ENCODE results near the gene NAGLU. TPM values are rescaled to one million over a fixed set of nuclear protein-coding genes. Genes with fewer than 3 reads are reported as not detected.
"Not testable (repeated sequence)": the region's sequence is repeated elsewhere in the genome, so short reads cannot be mapped to it uniquely, and the experiment has no call there.

NAGLU gene
- total RNA-seq, 1 donor from 2014 or later = 31.9 TPM

DNA sequence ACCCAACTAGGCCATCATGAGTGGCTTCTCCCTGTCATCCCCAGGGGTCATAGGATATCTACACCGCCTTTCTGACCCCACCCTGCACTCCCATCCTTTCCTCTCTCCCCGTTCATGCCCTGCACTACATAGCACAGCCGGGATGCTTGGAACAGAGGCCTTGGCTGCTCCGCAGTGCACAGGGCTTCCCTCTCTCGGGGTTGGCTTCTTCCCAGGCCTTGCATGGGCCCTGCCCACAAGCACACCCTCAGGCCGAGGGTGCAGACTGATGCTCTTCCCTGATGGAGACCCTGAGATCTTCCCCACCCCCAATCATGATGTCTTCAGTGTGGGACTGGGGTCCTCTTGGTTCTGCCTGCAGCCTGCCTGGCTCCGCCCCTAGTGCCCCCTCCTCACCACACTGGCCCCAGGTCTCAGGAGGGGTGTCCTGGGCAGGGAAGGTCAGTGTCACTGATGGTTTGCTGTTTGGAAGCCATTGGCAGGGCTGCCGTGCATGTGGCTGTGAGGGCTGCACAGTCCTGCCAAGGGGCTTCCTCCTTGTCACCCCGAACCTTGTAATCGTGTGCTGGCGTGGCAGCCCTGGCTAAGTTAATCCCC is 14.3 kb upstream of the NAGLU start:
- DNase-seq = peak; percentile 18

GRCh38 chr17:42522263-42522790 is 13.7 kb upstream of the NAGLU start:
- no peak for DNase-seq

GRCh38 chr17:42522798-42523278 is 13.2 kb upstream of the NAGLU start:
- DNase-seq = no peak

- DNase-seq = no peak
These were observed 10.8 kb upstream of the NAGLU start for GRCh38 chr17:42525221-42525620.

DNA sequence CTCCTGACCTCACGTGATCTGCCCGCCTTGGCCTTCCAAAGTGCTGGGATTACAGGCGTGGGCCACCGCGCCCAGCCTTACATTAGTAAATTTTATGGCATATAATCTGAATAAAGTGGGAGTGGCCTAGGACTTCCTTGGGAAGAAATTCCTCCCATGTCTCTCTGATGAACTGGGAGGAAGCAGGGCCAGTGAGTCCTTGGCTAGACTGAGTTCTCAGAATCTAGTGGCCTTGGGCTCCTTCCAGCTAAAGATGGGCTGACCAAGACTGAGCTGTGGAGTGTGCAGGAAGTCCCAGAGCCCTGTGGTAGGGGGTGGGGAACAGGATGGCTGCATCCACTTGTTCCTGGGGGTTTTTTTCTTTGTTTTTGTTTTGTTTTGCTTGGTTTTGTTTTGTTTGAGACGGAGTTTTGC is 10.0 kb upstream of the NAGLU start:
- DNase-seq = no peak

DNA sequence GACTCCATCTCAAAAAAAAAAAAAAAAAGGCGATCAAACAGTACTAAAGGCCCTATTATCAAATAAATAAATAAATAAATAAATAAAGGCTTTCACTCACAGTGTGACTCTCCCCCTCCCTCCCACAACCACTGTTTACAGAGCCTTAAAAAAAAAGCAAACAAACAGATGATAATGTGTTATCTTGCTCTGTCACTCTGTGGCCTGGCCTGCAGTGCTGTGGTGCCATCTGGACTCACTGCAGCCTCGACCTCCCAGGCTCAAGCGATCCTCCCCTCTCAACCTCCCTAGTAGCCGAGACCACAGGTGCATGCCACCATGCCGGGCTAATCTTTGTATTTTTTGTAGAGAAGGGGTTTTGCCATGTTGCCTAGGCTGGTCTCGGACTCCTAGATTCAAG is 8.1 kb upstream of the NAGLU start:
- DNase-seq = no peak

- DNase-seq = no peak
These were observed 7.0 kb upstream of the NAGLU start for GRCh38 chr17:42529061-42529460.

DNA sequence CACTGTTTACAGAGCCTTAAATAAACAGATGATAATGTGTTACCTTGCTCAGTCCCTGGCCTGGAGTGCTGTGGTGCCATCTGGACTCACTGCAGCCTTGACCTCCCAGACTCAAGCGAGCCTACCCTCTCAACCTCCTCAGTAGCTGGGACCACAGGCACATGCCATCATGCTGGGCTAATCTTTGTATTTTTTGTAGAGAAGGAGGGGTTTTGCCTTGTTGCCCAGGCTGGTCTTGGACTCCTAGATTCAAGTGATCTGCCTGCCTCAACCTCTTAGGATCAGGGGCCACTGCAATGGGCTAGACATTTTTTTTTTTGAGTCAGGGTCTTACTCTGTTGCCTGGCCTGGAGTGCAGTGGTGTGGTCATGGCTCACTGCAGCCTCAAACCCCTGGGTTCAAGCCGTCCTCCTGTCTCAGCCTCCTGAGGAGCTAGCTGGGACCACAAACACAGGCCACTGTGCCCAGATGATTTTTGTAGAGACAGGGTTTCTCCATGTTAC is 5.0 kb upstream of the NAGLU start:
- no peak for DNase-seq

DNA sequence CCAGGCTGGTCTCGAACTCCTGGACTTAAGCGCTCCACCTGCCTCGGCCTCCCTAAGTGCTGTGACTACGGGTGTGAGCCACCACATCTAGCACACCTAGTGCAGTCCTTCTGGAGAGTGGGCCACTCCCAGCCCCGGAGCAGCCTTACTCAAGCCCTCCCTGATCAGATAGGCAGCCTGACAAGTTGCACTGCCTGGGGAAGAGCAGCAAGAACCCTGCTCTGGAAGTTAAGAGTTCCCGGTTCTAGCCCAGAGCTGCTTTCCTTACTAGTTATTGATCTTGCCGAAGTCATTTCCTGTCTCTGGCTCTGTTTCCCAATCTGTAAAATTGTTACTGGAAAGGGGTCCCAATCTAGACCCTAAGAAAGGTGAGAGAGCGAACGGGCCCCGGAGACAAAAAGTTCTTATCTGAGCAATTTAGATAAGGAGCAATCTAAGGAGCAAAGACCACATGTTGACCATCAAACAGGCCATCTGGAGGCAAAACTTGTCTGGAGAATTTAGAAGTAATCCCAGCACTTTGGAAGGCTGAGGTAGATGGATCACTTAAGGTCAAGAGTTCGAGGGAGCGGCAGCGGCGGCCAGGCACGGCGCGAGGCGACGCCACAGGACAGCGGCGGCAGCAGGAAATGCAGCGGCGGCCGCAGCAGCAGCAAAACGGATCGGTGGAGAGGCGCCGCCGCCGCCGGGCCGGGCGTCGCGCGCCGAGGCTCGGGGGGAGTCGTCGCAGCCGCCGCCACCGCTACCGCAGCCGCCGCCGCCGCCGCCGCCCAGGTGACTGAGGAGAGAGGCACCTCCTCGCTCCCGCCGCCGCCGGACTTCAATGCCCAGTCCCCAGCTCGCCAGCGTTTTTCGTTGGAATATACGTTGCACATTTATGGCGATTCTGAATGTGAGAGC is 4.3 kb upstream of the NAGLU start:
- peak; percentile 71 for DNase-seq

GRCh38 chr17:42535155-42536047 is 640 bp upstream of the NAGLU start:
- DNase-seq = peak; percentile 29

DNA sequence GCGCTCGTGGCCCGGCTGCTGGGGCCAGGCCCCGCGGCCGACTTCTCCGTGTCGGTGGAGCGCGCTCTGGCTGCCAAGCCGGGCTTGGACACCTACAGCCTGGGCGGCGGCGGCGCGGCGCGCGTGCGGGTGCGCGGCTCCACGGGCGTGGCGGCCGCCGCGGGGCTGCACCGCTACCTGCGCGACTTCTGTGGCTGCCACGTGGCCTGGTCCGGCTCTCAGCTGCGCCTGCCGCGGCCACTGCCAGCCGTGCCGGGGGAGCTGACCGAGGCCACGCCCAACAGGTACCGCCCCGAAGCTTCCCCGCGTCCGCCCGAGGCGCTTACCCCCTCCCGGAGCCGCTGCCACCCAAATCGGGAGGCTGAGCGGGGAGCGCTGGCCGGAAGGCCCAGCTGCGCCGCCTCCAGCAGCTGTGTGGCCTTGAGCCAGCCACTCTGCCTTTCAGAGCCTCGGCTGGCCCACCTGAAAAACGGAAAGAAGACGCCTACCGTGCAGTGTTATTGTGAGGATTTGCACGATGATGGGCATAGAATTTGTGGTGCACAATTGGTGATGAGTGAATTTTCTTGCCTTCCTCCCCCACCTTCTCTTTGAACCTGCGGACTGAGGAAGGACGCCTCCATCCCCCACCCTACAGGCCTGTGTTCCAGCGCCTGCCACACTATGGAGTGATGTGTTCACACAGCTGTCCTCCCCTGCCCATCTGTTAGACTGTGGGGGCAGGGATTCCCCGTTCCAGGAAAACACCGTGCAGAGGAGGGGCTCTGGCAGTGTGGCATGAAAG is 523 bp downstream of the NAGLU start:
- peak; percentile 96 for DNase-seq

GRCh38 chr17:42537156-42537805 is 1.2 kb downstream of the NAGLU start:
- no peak for DNase-seq

GRCh38 chr17:42537826-42538451 is 1.9 kb downstream of the NAGLU start:
- DNase-seq = no peak

- no peak for DNase-seq
These were observed 2.4 kb downstream of the NAGLU start for GRCh38 chr17:42538482-42538881.

DNA sequence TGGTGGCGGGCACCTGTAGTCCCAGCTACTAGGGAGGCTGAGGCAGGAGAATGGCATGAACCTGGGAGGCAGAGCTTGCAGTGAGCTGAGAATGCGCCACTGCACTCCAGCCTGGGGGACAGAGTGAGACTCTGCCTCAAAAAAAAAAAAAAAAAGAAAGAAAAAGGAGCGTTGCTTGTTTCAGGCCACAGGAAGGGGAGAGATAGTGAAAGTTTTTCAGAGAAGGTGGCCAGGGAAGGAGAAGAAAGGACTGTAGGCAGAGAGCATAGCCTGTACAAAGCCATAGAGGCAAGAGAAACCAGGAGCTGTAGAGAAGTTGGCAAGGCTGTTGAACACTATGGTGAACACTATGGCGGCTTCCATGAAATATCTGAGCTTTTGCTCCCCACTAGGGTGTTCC is 4.5 kb downstream of the NAGLU start:
- DNase-seq = not testable (repeated sequence)

- DNase-seq = no peak
These were observed 5.2 kb downstream of the NAGLU start for GRCh38 chr17:42541041-42541833.

DNA sequence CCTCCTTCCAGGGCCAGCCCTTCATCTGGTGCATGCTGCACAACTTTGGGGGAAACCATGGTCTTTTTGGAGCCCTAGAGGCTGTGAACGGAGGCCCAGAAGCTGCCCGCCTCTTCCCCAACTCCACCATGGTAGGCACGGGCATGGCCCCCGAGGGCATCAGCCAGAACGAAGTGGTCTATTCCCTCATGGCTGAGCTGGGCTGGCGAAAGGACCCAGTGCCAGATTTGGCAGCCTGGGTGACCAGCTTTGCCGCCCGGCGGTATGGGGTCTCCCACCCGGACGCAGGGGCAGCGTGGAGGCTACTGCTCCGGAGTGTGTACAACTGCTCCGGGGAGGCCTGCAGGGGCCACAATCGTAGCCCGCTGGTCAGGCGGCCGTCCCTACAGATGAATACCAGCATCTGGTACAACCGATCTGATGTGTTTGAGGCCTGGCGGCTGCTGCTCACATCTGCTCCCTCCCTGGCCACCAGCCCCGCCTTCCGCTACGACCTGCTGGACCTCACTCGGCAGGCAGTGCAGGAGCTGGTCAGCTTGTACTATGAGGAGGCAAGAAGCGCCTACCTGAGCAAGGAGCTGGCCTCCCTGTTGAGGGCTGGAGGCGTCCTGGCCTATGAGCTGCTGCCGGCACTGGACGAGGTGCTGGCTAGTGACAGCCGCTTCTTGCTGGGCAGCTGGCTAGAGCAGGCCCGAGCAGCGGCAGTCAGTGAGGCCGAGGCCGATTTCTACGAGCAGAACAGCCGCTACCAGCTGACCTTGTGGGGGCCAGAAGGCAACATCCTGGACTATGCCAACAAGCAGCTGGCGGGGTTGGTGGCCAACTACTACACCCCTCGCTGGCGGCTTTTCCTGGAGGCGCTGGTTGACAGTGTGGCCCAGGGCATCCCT is 7.4 kb downstream of the NAGLU start:
- peak; percentile 64 for DNase-seq

DNA sequence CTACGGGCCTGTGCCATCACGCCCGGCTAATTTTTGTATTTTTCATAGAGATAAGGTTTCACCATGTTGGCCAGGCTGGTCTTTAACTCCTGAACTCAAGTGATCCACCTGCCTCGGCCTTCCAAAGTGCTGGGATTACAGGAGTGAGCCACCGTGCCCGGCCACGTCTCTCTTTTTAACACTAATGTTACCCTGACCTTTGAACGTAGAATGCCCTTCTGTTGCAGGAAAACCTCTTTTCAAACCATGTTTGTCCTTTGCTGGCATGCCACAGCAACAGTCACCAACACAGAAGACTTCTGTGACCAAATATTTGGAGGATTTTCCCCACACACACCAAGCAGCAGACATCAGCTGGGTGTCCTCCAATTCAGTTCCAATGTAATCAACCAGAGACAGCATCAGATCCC is 8.8 kb downstream of the NAGLU start:
- no peak for DNase-seq

Measured in tongue (tissue), 2 donors.